Stimulated activated CD4-positive, alpha-beta T cell treated with anti-CD3 and anti-CD28 coated beads, Interleukin-1b, Interleukin-23, amount 100 ng/mL, for 1 hour (primary cell): Measurements from ENCODE around the gene FBH1.
"Not testable (repeated sequence)": the region's sequence is repeated elsewhere in the genome, so short reads cannot be mapped to it uniquely, and the experiment has no call there.

Experiments
- DNase-seq, 2 donors: peaks; one replicate each; pipeline ENCODE4 v3.0.0-alpha.2; 2020; ENCODE audit warnings: low read depth in 2 of 2

Gene FBH1

GRCh38 chr10:5889624-5890451, at the start of gene FBH1, which contains the start of gene ANKRD16:
TSS of gene FBH1 (plus strand) at chr10:5890243. CDS start at chr10:5890346, 103 bp downstream.
TSS of gene ANKRD16 (minus strand) at chr10:5889893. CDS start at chr10:5889354, 539 bp downstream.
- DNase-seq: peak; percentile 93 to 98

GRCh38 chr10:5840314-5841307, 49.4 kb upstream of the FBH1 start:
- no peak for DNase-seq

GRCh38 chr10:5841965-5842364, 48.1 kb upstream of the FBH1 start:
- no peak for DNase-seq

- DNase-seq: no peak
These were observed 46.2 kb upstream of the FBH1 start for GRCh38 chr10:5843686-5844344.

GRCh38 chr10:5844345-5845055, 45.5 kb upstream of the FBH1 start:
- DNase-seq: no peak

- not testable (repeated sequence) for DNase-seq
These were observed 43.4 kb upstream of the FBH1 start for GRCh38 chr10:5846667-5847066.

GRCh38 chr10:5854131-5854475, 35.9 kb upstream of the FBH1 start:
- no peak for DNase-seq

- no peak for DNase-seq
These were observed 33.9 kb upstream of the FBH1 start for GRCh38 chr10:5855979-5856700.

GRCh38 chr10:5856701-5857004, 33.4 kb upstream of the FBH1 start:
- no peak for DNase-seq

GRCh38 chr10:5858811-5859210, 31.2 kb upstream of the FBH1 start:
- no peak for DNase-seq

GRCh38 chr10:5860066-5860465, 30.0 kb upstream of the FBH1 start:
- DNase-seq: no peak

GRCh38 chr10:5862360-5862961, 27.6 kb upstream of the FBH1 start:
- DNase-seq: no peak

GRCh38 chr10:5862981-5863685, 26.9 kb upstream of the FBH1 start:
- not testable (repeated sequence) for DNase-seq

GRCh38 chr10:5866451-5867081, 23.5 kb upstream of the FBH1 start:
- DNase-seq: not testable (repeated sequence)

GRCh38 chr10:5867091-5867615, 22.9 kb upstream of the FBH1 start:
- not testable (repeated sequence) for DNase-seq

GRCh38 chr10:5868383-5868782, 21.7 kb upstream of the FBH1 start:
- not testable (repeated sequence) for DNase-seq

GRCh38 chr10:5869156-5869555, 20.9 kb upstream of the FBH1 start:
- no peak for DNase-seq

- DNase-seq: no peak
These were observed 18.4 kb upstream of the FBH1 start for GRCh38 chr10:5871596-5871995.

- DNase-seq: peak; percentile 13 to 47
These were observed 16.5 kb upstream of the FBH1 start for GRCh38 chr10:5873515-5873995.
